GM12892 (cell line): Measurements from ENCODE around the gene OR9A2.

Source experiments
- POLR2A ChIP-seq: IDR thresholded peaks from 2 replicates; pipeline ENCODE4 v1.6.1; 2011; ENCODE audit warnings: low read depth, low read length, control low read depth
- POLR2AphosphoS5 ChIP-seq: IDR thresholded peaks from 2 replicates; pipeline ENCODE4 v1.6.1; 2011; ENCODE audit warnings: low read depth, low read length, control low read depth
- TAF1 ChIP-seq: IDR thresholded peaks from 2 replicates; pipeline ENCODE4 v1.6.1; 2011; ENCODE audit warnings: low read depth, mild to moderate bottlenecking, control low read depth, low read length, borderline replicate concordance

- TF ChIP-seq POLR2AphosphoS5 (no peak), TAF1 (no peak), POLR2A (no peak)
These were observed 13.0 kb downstream of the OR9A2 start for GRCh38 chr7:143013893-143014292.
